MM.1S (cell line): ENCODE measurements around the gene TUBA3E.
"Not testable (repeated sequence)": the region's sequence is repeated elsewhere in the genome, so short reads cannot be mapped to it uniquely, and the experiment has no call there.

Experiments used
- DNase-seq: peaks from one replicate; pipeline ENCODE4 v3.0.0-alpha.2; 2015
- H2AFZ ChIP-seq: fragments of 300-600 bp; sonication (generic); 2 replicates; pipeline ENCODE4 v1.6.0; 2016; ENCODE audit warnings: antibody characterized with exemption, low read length
- H3F3A ChIP-seq: fragments of 300-600 bp; sonication (generic); 2 replicates; pipeline ENCODE4 v1.6.1; 2016; ENCODE audit warnings: mild to moderate bottlenecking, antibody characterized with exemption, low read length, moderate library complexity, mixed read lengths; ENCODE audit not compliant: insufficient read depth
- H3K27ac ChIP-seq: fragments of 300-600 bp; sonication (generic); 2 replicates; pipeline ENCODE4 v1.5.1; 2016; ENCODE audit warnings: mild to moderate bottlenecking, low read length
- H3K27me3 ChIP-seq: fragments of 300-600 bp; sonication (generic); replicated peaks from 2 replicates; pipeline ENCODE4 v1.6.0; 2016; ENCODE audit warnings: low read length; ENCODE audit not compliant: insufficient read depth
- H3K36me3 ChIP-seq: fragments of 300-600 bp; sonication (generic); replicated peaks from 2 replicates; pipeline ENCODE4 v1.6.1; 2016; ENCODE audit warnings: mild to moderate bottlenecking, low read length, mixed read lengths; ENCODE audit not compliant: insufficient read depth
- H3K4me1 ChIP-seq: fragments of 300-600 bp; sonication (generic); 2 replicates; pipeline ENCODE4 v1.6.1; 2016; ENCODE audit warnings: low read length, mixed read lengths
- H3K4me2 ChIP-seq: fragments of 300-600 bp; sonication (generic); 2 replicates; pipeline ENCODE4 v1.6.0; 2016; ENCODE audit warnings: low read depth, low read length
- H3K4me3 ChIP-seq: fragments of 300-600 bp; sonication (generic); 2 replicates; pipeline ENCODE4 v1.5.1; 2016; ENCODE audit warnings: low read length, mixed read lengths
- H3K79me2 ChIP-seq: fragments of 300-600 bp; sonication (generic); 2 replicates; pipeline ENCODE4 v1.6.1; 2016; ENCODE audit warnings: mixed run types, low read length, mixed read lengths
- H3K9ac ChIP-seq: fragments of 300-600 bp; sonication (generic); 2 replicates; pipeline ENCODE4 v1.6.1; 2016; ENCODE audit warnings: low read length, mixed read lengths
- H3K9me2 ChIP-seq: fragments of 300-600 bp; sonication (generic); replicated peaks from 2 replicates; pipeline ENCODE4 v1.6.1; 2016; ENCODE audit warnings: mild to moderate bottlenecking, low read length, mixed read lengths; ENCODE audit not compliant: insufficient read depth
- H3K9me3 ChIP-seq: fragments of 300-600 bp; sonication (generic); replicated peaks from 2 replicates; pipeline ENCODE4 v1.6.1; 2016; ENCODE audit warnings: mild to moderate bottlenecking, low read length, mixed read lengths; ENCODE audit not compliant: insufficient read depth
- H4K20me1 ChIP-seq: fragments of 300-600 bp; sonication (generic); 2 replicates; pipeline ENCODE4 v1.6.1; 2016; ENCODE audit warnings: mild to moderate bottlenecking, low read length, moderate library complexity, mixed read lengths; ENCODE audit not compliant: insufficient read depth
- EZH2 ChIP-seq: fragments of 300-600 bp; sonication (generic); optimal IDR thresholded peaks from 2 replicates; pipeline ENCODE3; 2017; ENCODE audit warnings: low read depth, mild to moderate bottlenecking, antibody characterized with exemption, low read length, mixed read lengths
- EZH2phosphoT487 ChIP-seq: fragments of 300-600 bp; sonication (generic); IDR thresholded peaks from 2 replicates; pipeline ENCODE4 v1.6.1; 2018; ENCODE audit warnings: antibody characterized with exemption, low read length
- TF ChIP-seq, protein P1 (sequence below): fragments of 300-600 bp; sonication (generic); IDR thresholded peaks from 2 replicates; pipeline ENCODE4 v1.5.1; 2016; ENCODE audit warnings: antibody characterized with exemption, low read length, mixed read lengths

The TUBA3E gene

DNA sequence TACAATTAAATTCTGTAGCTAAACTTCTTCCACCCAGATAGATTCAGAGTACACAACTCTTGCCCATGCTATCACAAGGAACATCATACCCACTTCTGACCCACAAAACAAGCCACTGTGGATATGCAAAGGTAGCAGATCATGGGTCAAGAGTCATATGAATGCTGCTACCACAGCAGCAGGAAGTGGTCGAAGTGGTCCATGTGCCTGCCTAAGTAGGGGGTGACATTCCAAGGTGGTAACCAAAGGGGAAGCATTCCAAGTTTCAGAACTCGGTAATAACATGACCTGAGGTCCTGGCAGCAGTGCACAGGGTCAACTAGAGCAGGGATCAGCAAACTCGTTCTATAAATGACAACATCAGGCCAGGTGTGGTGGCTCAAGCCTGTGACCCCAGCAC lies 5.8 kb downstream of the TUBA3E start:
- not testable (repeated sequence) for H3K9me3 ChIP-seq, H3K9me2 ChIP-seq, H4K20me1 ChIP-seq, H3K4me1 ChIP-seq, H3K4me3 ChIP-seq, DNase-seq, H3K36me3 ChIP-seq, H3K4me2 ChIP-seq, H2AFZ ChIP-seq, H3K27me3 ChIP-seq, H3K27ac ChIP-seq, H3F3A ChIP-seq, H3K79me2 ChIP-seq, H3K9ac ChIP-seq

DNA sequence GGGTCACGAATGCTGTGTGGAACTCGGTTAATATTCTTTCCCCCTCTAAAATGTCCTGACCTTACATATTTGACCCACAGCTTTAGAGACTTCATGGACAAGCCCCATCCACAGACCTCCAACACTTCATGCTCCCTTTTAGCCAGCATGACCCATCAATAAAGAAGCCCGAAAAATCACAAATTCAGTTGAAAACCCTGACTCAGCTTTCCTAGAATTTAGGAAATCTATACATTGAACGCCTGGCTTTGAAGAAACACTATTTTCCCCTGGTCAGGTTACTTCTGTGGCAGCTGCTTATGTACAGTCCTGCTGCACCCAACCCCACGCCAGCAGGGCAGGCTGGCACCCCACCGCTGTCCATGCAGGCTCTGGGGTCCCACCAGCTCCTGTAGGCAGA lies 6.9 kb downstream of the TUBA3E start:
- H3K4me2 ChIP-seq, H3K36me3 ChIP-seq, H3K9ac ChIP-seq, H3K9me3 ChIP-seq, DNase-seq, H4K20me1 ChIP-seq, H3K27me3 ChIP-seq, H3K4me3 ChIP-seq, H3K4me1 ChIP-seq, H3K79me2 ChIP-seq, H2AFZ ChIP-seq, H3F3A ChIP-seq, H3K9me2 ChIP-seq, H3K27ac ChIP-seq: not testable (repeated sequence)

DNA sequence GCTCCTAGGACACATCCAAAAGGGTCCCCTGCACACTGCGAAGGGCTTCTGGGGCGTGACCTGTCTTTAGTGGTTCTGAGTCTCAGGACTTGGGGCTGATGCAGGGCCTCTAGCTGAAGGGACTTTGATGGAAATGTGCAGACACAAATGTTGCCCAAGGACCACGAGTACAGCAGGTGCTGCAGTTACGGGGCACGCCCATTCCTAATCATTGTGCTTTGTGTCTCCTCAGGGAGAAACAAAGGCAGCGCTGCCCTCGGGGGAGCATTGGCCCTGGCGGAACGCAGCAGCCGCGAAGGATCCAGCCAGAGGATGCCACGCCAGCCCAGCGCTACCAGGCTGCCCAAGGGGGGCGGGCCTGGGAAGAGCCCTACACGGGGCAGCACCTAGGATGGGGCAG lies 8.0 kb downstream of the TUBA3E start:
- Histone ChIP-seq H3K27me3 (no peaks in the 10 kb centered on the region), H3K4me1 (no peaks in the 10 kb centered on the region), H3K9me2 (no peaks in the 10 kb centered on the region), H3K79me2 (peaks cover 4% of the 10 kb centered on the region; the same call in 1 of the 2 replicates), H3K4me2 (no peak overlapping the region), H3F3A (no peaks in the 10 kb centered on the region), H3K4me3 (no peak overlapping the region), H3K9me3 (no peaks in the 10 kb centered on the region), H2AFZ (no peak overlapping the region), H4K20me1 (no peaks in the 10 kb centered on the region), H3K9ac (no peak overlapping the region), H3K36me3 (no peaks in the 10 kb centered on the region), H3K27ac (no peak overlapping the region)
- TF ChIP-seq EZH2phosphoT487 (no peak), EZH2 (no peak)
- TF ChIP-seq, protein P1, sequence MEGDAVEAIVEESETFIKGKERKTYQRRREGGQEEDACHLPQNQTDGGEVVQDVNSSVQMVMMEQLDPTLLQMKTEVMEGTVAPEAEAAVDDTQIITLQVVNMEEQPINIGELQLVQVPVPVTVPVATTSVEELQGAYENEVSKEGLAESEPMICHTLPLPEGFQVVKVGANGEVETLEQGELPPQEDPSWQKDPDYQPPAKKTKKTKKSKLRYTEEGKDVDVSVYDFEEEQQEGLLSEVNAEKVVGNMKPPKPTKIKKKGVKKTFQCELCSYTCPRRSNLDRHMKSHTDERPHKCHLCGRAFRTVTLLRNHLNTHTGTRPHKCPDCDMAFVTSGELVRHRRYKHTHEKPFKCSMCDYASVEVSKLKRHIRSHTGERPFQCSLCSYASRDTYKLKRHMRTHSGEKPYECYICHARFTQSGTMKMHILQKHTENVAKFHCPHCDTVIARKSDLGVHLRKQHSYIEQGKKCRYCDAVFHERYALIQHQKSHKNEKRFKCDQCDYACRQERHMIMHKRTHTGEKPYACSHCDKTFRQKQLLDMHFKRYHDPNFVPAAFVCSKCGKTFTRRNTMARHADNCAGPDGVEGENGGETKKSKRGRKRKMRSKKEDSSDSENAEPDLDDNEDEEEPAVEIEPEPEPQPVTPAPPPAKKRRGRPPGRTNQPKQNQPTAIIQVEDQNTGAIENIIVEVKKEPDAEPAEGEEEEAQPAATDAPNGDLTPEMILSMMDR, result no peak
- DNase-seq, result no peak

DNA sequence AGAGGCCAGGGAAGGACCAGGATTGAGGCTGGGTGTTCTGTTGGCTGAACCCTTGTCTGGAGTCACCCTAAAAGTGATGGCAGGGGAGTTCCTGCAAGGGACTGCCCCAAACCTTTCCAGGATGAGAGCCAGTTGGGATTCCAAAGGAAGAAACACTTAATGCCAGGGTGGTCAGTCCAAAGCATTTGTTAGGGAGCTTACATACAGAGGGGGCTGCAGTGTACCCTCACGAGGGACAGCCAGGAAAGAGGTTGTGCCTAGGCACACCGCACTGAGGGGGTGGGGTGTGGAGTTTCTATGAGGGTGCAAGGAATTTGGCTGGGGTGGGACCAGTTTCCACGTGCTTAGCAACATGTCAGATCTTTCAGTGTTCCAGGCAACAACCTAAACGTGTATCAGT lies 9.3 kb downstream of the TUBA3E start:
- H2AFZ ChIP-seq, H3K4me1 ChIP-seq, H3K27ac ChIP-seq, H3K9me3 ChIP-seq, DNase-seq, H3K36me3 ChIP-seq, H3K27me3 ChIP-seq, H4K20me1 ChIP-seq, H3K4me3 ChIP-seq, H3K9me2 ChIP-seq, H3K9ac ChIP-seq, H3F3A ChIP-seq, H3K4me2 ChIP-seq: not testable (repeated sequence)
- peaks cover 12% of the 10 kb centered on the region for H3K79me2 ChIP-seq

DNA sequence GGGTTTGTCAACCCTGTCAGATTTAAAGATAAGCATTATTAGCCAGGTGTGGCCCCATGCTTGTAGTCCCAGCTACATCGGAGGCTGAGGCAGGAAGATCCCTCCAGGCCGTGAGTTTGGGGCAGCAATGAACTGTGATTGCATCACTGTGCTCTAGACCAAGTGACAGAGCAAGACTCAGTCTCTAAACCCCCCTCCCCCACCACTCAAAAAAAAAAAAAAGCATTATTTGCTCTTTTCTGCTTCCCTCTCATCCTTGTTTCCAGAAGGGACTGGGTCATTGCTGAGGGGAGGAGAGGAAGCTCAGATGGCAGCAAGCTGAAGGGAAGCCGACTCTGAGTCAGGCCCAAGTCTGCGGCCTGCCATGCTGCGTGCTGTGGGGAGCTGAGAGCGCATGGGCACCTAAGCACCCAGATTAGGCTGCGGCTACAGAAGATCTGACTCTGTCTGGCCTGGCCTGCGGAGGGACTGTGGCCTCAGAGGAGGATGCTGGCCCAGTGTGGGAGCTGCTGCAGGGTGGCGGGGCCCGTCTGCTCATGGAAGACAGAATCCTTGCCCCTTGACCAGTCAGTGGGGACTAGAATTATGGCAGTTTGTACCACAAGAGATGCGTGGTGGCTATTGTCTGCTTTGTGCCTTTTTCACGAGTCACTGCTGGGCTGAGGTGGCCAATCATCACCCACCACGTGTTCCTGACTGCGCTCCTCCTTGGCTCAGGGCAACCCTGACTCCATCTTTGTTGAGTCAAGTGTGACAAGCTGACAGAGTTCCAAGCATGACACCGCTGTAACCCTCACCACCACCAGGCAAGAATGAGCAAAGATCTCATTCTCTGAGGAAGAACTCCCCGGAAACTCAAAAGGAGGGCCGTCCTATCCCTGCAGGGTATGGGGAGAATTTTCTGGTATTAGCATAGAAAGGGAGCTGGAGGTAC lies 10.1 kb downstream of the TUBA3E start:
- H3K4me1 ChIP-seq, H3K9ac ChIP-seq, H3K9me3 ChIP-seq, H3K36me3 ChIP-seq, DNase-seq, H3K27ac ChIP-seq, H3F3A ChIP-seq, H3K4me2 ChIP-seq, H2AFZ ChIP-seq, H3K9me2 ChIP-seq, H3K4me3 ChIP-seq, H3K27me3 ChIP-seq, H4K20me1 ChIP-seq: not testable (repeated sequence)
- H3K79me2 ChIP-seq, result peaks cover 20% of the 10 kb centered on the region
